Testis (tissue), 2 donors: ENCODE data around the gene RNF187.

Source experiments
- CTCF ChIP-seq, 3 experiments: fragments of 450-650 bp in 2 of 3; fragments of 200-600 bp in 1 of 3; sonication (generic) in 1 of 3; IDR thresholded peaks; one replicate each; pipeline ENCODE4 v1.5.1; 2016 to 2019; ENCODE audit warnings: antibody characterized with exemption in 3 of 3, mild to moderate bottlenecking in 2 of 3, moderate library complexity in 1 of 3
- POLR2A ChIP-seq: fragments of 450-650 bp; IDR thresholded peaks from one replicate; pipeline ENCODE4 v1.6.1; 2017; ENCODE audit warnings: antibody characterized with exemption, mild to moderate bottlenecking, moderate library complexity

GRCh38 chr1:228488125-228488817, 1.1 kb downstream of the RNF187 start:
- TF ChIP-seq CTCF (IDR thresholded peaks at IDR 0.05) (no peak), POLR2A (no peak)
